Panc1 (cell line): ENCODE measurements around the gene EFNA5. TPM values are rescaled to one million over a fixed set of nuclear protein-coding genes. Genes with fewer than 3 reads are reported as not detected.
A peak's percentile ranks its signal among the peaks of the same experiment; 100 is the strongest.

Experiments used
- ATAC-seq: fragments of 200-7000 bp; cut with Tn5 transposase; 2 replicates; pipeline ENCODE4 v1.9.1; 2020; ENCODE audit warnings: mild to moderate bottlenecking, moderate library complexity
- BruUV-seq: library from RNA; stranded (reverse); fragments of 400-500 nt; replicated peaks from 2 replicates; lab custom pipeline; 2021; lab: Mats Ljungman, UMichigan
- CTCF ChIA-PET: fragments of 300-600 bp; sonication (Branson Sonifier 250); formaldehyde crosslinking; loops from one replicate; lab custom pipeline; 2022; ENCODE audit warnings: antibody characterized with exemption; lab: Charles Lee
- POLR2A ChIA-PET: fragments of 300-600 bp; sonication (Branson Sonifier 250); formaldehyde crosslinking; loops from one replicate; lab custom pipeline; 2022; ENCODE audit warnings: antibody characterized with exemption; lab: Charles Lee
- DNase-seq: peaks from one replicate; pipeline ENCODE4 v3.0.0-alpha.2; 2010; ENCODE audit warnings: low read depth, low spot score
- H3K27ac ChIP-seq: 2 replicates; pipeline ENCODE4 v1.5.1; 2011; ENCODE audit warnings: mild to moderate bottlenecking, low read length, inconsistent platforms
- H3K27me3 ChIP-seq: fragments of 200-500 bp; sonication (Bioruptor generic); 2 replicates; pipeline ENCODE4 v1.6.0; 2014; ENCODE audit warnings: low read length, inconsistent platforms; ENCODE audit not compliant: control insufficient read depth, insufficient read depth
- H3K36me3 ChIP-seq: fragments of 200-500 bp; sonication (Bioruptor generic); 2 replicates; pipeline ENCODE4 v1.5.1; 2014; ENCODE audit warnings: inconsistent platforms, mild to moderate bottlenecking, low read length, moderate library complexity; ENCODE audit not compliant: control insufficient read depth, insufficient read depth
- H3K4me1 ChIP-seq: 2 replicates; pipeline ENCODE4 v1.5.1; 2011; ENCODE audit warnings: inconsistent platforms, mild to moderate bottlenecking, low read length, moderate library complexity; ENCODE audit not compliant: control insufficient read depth, insufficient read depth
- H3K4me3 ChIP-seq, 2 experiments: 2 replicates each; pipeline ENCODE4 v1.5.1; 2011 to 2012; ENCODE audit warnings: low read depth in 2 of 2, low read length in 2 of 2, mild to moderate bottlenecking in 2 of 2, inconsistent platforms in 1 of 2, moderate library complexity in 1 of 2
- H3K9me3 ChIP-seq: fragments of 200-500 bp; sonication (Bioruptor generic); 2 replicates; pipeline ENCODE4 v1.5.1; 2014; ENCODE audit warnings: low read depth, mild to moderate bottlenecking, inconsistent platforms, low read length, moderate library complexity; ENCODE audit not compliant: control insufficient read depth, insufficient read depth
- CTCF ChIP-seq: fragments of 450-650 bp; IDR thresholded peaks from 2 replicates; pipeline ENCODE4 v1.5.1; 2017; ENCODE audit warnings: mild to moderate bottlenecking
- POLR2AphosphoS5 ChIP-seq: IDR thresholded peaks from 2 replicates; pipeline ENCODE4 v1.6.1; 2012; ENCODE audit warnings: mild to moderate bottlenecking, low read depth, low read length, moderate library complexity
- REST ChIP-seq, 2 experiments: IDR thresholded peaks; 2 replicates each; pipeline ENCODE4 v1.6.1; 2011 to 2012; ENCODE audit warnings: low read depth in 2 of 2, control low read depth in 1 of 2, low read length in 1 of 2, mild to moderate bottlenecking in 1 of 2, moderate library complexity in 1 of 2; ENCODE audit not compliant: insufficient read depth in 1 of 2
- SIN3A ChIP-seq: IDR thresholded peaks from 2 replicates; pipeline ENCODE4 v1.6.1; 2012; ENCODE audit warnings: low read depth, mild to moderate bottlenecking, low read length, moderate library complexity, borderline replicate concordance; ENCODE audit not compliant: insufficient read depth
- TCF7L2 ChIP-seq: IDR thresholded peaks from 2 replicates; pipeline ENCODE4 v1.6.1; 2011; ENCODE audit warnings: mild to moderate bottlenecking, low read depth, low read length, inconsistent platforms
- in situ Hi-C: cut with HindIII; loops from 2 replicates; pipeline ENCODE4 v1.10.0; 2016; ENCODE audit warnings: low sequenced_read_pairs, low pct_unique_long_range_greater_than_20kb
- intact Hi-C: fragments of 100-400 bp; cut with micrococcal nuclease; formaldehyde crosslinking; loops from one replicate; pipeline ENCODE4 v1.10.0; 2022; ENCODE audit not compliant: unreplicated experiment
- total RNA-seq: library from RNA; stranded (reverse); gene quantifications from one replicate; pipeline ENCODE4 v1.2.1, GENCODE V29; 2021; ENCODE audit not compliant: unreplicated experiment

Gene EFNA5
- total RNA-seq, 1 experiment from 2014 or later = 30.5 TPM

GRCh38 chr5:107476783-107477182 lies 194.0 kb downstream of the EFNA5 start:
- no peak overlapping the region for H3K27ac ChIP-seq
- ChIA-PET CTCF (interaction anchor here (0.7 to 0.9 kb wide), 2 partner anchors 31 to 148 kb away, joined by 3 to 4 read pairs; no protein-coding TSS in a partner anchor), POLR2A (no interaction called here)
- no peaks in the 10 kb centered on the region for H3K36me3 ChIP-seq
- no peaks in the 10 kb centered on the region for H3K27me3 ChIP-seq
- H3K9me3 ChIP-seq = no peaks in the 10 kb centered on the region
- no peak overlapping the region for H3K4me3 ChIP-seq
- DNase-seq (no peak), ATAC-seq (no peak)
- in situ Hi-C loops = no loop called here
- peaks cover 31% of the 10 kb centered on the region for H3K4me1 ChIP-seq
- TF ChIP-seq POLR2AphosphoS5 (no peak), REST (IDR thresholded peaks at IDR 0.05; ENCODE audit: insufficient read depth in 1 of 2, low read depth in 2 of 2, low read length in 1 of 2) (no peak), SIN3A (no peak), TCF7L2 (no peak), CTCF (no peak)
- BruUV-seq = no TSS peak
- intact Hi-C loops = loop anchor here (10.0 kb wide), 1 partner anchor 188 kb away; no protein-coding TSS in a partner anchor

- peaks cover 36% of the 10 kb centered on the region for H3K4me1 ChIP-seq
- no peak overlapping the region for H3K4me3 ChIP-seq
- POLR2A ChIA-PET = no interaction called here
- in situ Hi-C loops (no loop called here), intact Hi-C loops (loop anchor here (10.0 kb wide), 1 partner anchor 190 kb away; no protein-coding TSS in a partner anchor)
- peak overlapping the region; percentile 59 for H3K27ac ChIP-seq
- ATAC-seq (peak; percentile 61), DNase-seq (peak; percentile 86)
- no peaks in the 10 kb centered on the region for H3K36me3 ChIP-seq
- CTCF ChIA-PET = no interaction called here
- no peaks in the 10 kb centered on the region for H3K9me3 ChIP-seq
- BruUV-seq = no TSS peak
- TF ChIP-seq CTCF (no peak), TCF7L2 (no peak), REST (IDR thresholded peaks at IDR 0.05; ENCODE audit: insufficient read depth in 1 of 2, low read depth in 2 of 2, low read length in 1 of 2) (no peak), POLR2AphosphoS5 (no peak), SIN3A (no peak)
- H3K27me3 ChIP-seq = no peaks in the 10 kb centered on the region
Observed at GRCh38 chr5:107474716-107475489, 195.8 kb downstream of the EFNA5 start.
